Endodermal cell (in vitro differentiated cells): Measurements from ENCODE around the gene MAPK1IP1L. TPM values are rescaled to one million over a fixed set of nuclear protein-coding genes. Genes with fewer than 3 reads are reported as not detected.
"Not testable (repeated sequence)": the region's sequence is repeated elsewhere in the genome, so short reads cannot be mapped to it uniquely, and the experiment has no call there.

Source experiments
- DNase-seq: peaks from one replicate; pipeline ENCODE4 v3.0.0-alpha.2; 2017
- H3K27ac ChIP-seq: 2 replicates; pipeline ENCODE4 v1.5.1; 2013; ENCODE audit warnings: mild to moderate bottlenecking, low read depth, low read length, moderate library complexity
- H3K27me3 ChIP-seq: 2 replicates; pipeline ENCODE4 v1.6.1; 2013; ENCODE audit warnings: mild to moderate bottlenecking, low read length, moderate library complexity; ENCODE audit not compliant: insufficient read depth, control insufficient read depth, poor library complexity, severe bottlenecking
- H3K36me3 ChIP-seq: 2 replicates; pipeline ENCODE4 v1.7.0; 2013; ENCODE audit warnings: mild to moderate bottlenecking, low read length, moderate library complexity; ENCODE audit not compliant: control insufficient read depth, insufficient read depth
- H3K4me1 ChIP-seq: one replicate; pipeline ENCODE4 v1.7.0; 2013; ENCODE audit warnings: low read length; ENCODE audit not compliant: control insufficient read depth, insufficient read depth
- H3K4me3 ChIP-seq: 2 replicates; pipeline ENCODE4 v1.5.1; 2013; ENCODE audit warnings: mild to moderate bottlenecking, low read length, moderate library complexity
- H3K9ac ChIP-seq: 2 replicates; pipeline ENCODE4 v1.6.1; 2013; ENCODE audit warnings: mild to moderate bottlenecking, low read length, moderate library complexity; ENCODE audit not compliant: poor library complexity, severe bottlenecking; ENCODE audit errors: extremely low read depth
- H3K9me3 ChIP-seq: 2 replicates; pipeline ENCODE4 v1.6.1; 2013; ENCODE audit warnings: mild to moderate bottlenecking, low read length, moderate library complexity; ENCODE audit not compliant: control insufficient read depth
- H3K27ac Mint-ChIP-seq: 2 replicates; pipeline ENCODE4 v1.8.0; 2020; ENCODE audit warnings: mixed read lengths
- H3K27me3 Mint-ChIP-seq: 2 replicates; pipeline ENCODE4 v1.8.0; 2021; ENCODE audit warnings: mild to moderate bottlenecking, mixed read lengths; ENCODE audit not compliant: insufficient read depth
- H3K36me3 Mint-ChIP-seq: 2 replicates; pipeline ENCODE4 v1.8.0; 2020; ENCODE audit warnings: low read depth, mixed read lengths
- H3K4me1 Mint-ChIP-seq: 2 replicates; pipeline ENCODE4 v1.8.0; 2020; ENCODE audit warnings: mixed read lengths
- H3K4me3 Mint-ChIP-seq: 2 replicates; pipeline ENCODE4 v1.8.0; 2020; ENCODE audit warnings: mild to moderate bottlenecking, moderate library complexity, mixed read lengths
- H3K9me3 Mint-ChIP-seq: 2 replicates; pipeline ENCODE4 v1.8.0; 2020; ENCODE audit warnings: mild to moderate bottlenecking, mixed read lengths
- CTCF ChIP-seq: fragments of 200-600 bp; sonication (generic); conservative IDR thresholded peaks from 2 replicates; pipeline ENCODE4 v1.5.0; 2021; ENCODE audit warnings: antibody characterized with exemption, mild to moderate bottlenecking
- WGBS, 2 experiments: methylation state at CpG; one replicate each; pipeline versions ENCODE4 v1.1.5 to v1.1.7; 2013; ENCODE audit warnings: missing lambda C conversion rate in 2 of 2, mixed read lengths in 1 of 2; ENCODE audit not compliant: insufficient coverage in 1 of 2, insufficient read length in 1 of 2; 5-methylcytosine and 5-hydroxymethylcytosine counted together
- total RNA-seq, 2 donors: library from RNA; stranded (reverse); fragmentation: NEBNext Ultra II Directional in 1 of 2; extraction: Animal tissue kit (Norgen Biotek cat#: 25700) in 1 of 2; gene quantifications; 2 replicates in 1 of 2; 3 replicates in 1 of 2; pipeline ENCODE4 v1.2.1, GENCODE V29; 2021

The MAPK1IP1L gene
- total RNA-seq, 2 donors from 2014 or later, result 122 to 153 TPM

GRCh38 chr14:55059333-55059732, 7.9 kb downstream of the MAPK1IP1L start:
- H3K4me3 ChIP-seq, result no peak overlapping the region
- H3K9ac ChIP-seq, result no peak overlapping the region
- Mint-ChIP-seq H3K27ac (no peak overlapping the region), H3K36me3 (peaks cover 67% of the 10 kb centered on the region), H3K4me3 (no peak overlapping the region), H3K4me1 (peaks cover 4% of the 10 kb centered on the region), H3K9me3 (no peaks in the 10 kb centered on the region), H3K27me3 (no peaks in the 10 kb centered on the region)
- H3K9me3 ChIP-seq, result peaks cover 11% of the 10 kb centered on the region
- 95 to 99% methylated on average over 4 to 5 of the region's 5 CpGs for WGBS, 2 experiments
- no peaks in the 10 kb centered on the region for H3K4me1 ChIP-seq
- H3K27ac ChIP-seq, result no peak overlapping the region
- H3K36me3 ChIP-seq, result peaks cover 95% of the 10 kb centered on the region
- no peaks in the 10 kb centered on the region for H3K27me3 ChIP-seq
- no peak for TF ChIP-seq CTCF
- DNase-seq, result no peak

GRCh38 chr14:55062517-55063351, 11.3 kb downstream of the MAPK1IP1L start:
- H3K9ac ChIP-seq, result no peak overlapping the region
- no peaks in the 10 kb centered on the region for H3K9me3 Mint-ChIP-seq
- no peak overlapping the region for H3K4me3 Mint-ChIP-seq
- WGBS, 2 experiments, result 98 to 100% methylated on average over 3 to 11 of the region's 11 CpGs
- H3K36me3 Mint-ChIP-seq, result peaks cover 78% of the 10 kb centered on the region
- no peaks in the 10 kb centered on the region for H3K27me3 Mint-ChIP-seq
- peaks cover 88% of the 10 kb centered on the region for H3K36me3 ChIP-seq
- H3K4me3 ChIP-seq, result no peak overlapping the region
- H3K9me3 ChIP-seq, result peaks cover 6% of the 10 kb centered on the region
- H3K27ac Mint-ChIP-seq, result no peak overlapping the region
- DNase-seq, result no peak
- H3K4me1 ChIP-seq, result no peaks in the 10 kb centered on the region
- no peak overlapping the region for H3K27ac ChIP-seq
- H3K27me3 ChIP-seq, result no peaks in the 10 kb centered on the region
- H3K4me1 Mint-ChIP-seq, result peaks cover 3% of the 10 kb centered on the region
- TF ChIP-seq CTCF, result no peak

- not testable (repeated sequence) for H3K4me1 Mint-ChIP-seq, H3K27ac ChIP-seq
- H3K36me3 Mint-ChIP-seq, result peaks cover 65% of the 10 kb centered on the region
These were observed 13.4 kb downstream of the MAPK1IP1L start for GRCh38 chr14:55064896-55065295.

More at GRCh38 chr14:55064896-55065295, 13.4 kb downstream of the MAPK1IP1L start:
- not testable (repeated sequence) for H3K9me3 ChIP-seq, H3K27ac Mint-ChIP-seq, DNase-seq, H3K27me3 ChIP-seq, H3K4me3 ChIP-seq, H3K4me1 ChIP-seq, H3K4me3 Mint-ChIP-seq, H3K27me3 Mint-ChIP-seq, H3K9ac ChIP-seq, H3K9me3 Mint-ChIP-seq
- 83% methylated on average over 1 of the region's 2 CpGs; no CpG with 5 or more reads in 1 of the 2 experiments for WGBS, 2 experiments
- peaks cover 76% of the 10 kb centered on the region for H3K36me3 ChIP-seq
